HG02678 (cell line): ENCODE results near the gene TENM3.

Experiments used
- ATAC-seq: cut with Tn5 transposase; IDR thresholded peaks from one replicate; pipeline ENCODE4 v1.9.1; 2021; ENCODE audit warnings: mild to moderate bottlenecking, moderate library complexity; ENCODE audit not compliant: unreplicated experiment

TENM3 gene

GRCh38 chr4:182324282-182324681 lies 81.1 kb downstream of the TENM3 start:
- ATAC-seq: no peak

GRCh38 chr4:182325397-182325796 lies 82.2 kb downstream of the TENM3 start:
- ATAC-seq: no peak

DNA sequence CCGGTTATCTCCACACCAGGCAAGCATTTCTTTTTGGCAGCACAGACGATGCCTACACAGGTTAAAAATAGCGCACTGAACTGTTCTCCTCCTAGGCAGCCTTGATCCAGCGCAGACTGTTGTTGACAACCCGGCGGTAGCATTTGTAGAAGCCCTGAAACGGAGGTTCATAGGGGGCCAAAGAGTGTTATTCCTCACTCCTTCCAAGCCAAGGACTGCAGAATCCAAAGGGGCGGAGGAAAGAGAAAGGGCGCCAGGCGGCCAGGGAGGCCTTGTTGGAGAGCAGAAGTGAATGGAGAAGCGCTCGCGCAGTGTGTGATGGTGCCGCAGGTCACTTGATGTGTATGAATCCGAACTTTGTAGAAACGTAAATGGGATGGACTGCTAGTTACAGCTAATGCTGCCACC lies 82.7 kb downstream of the TENM3 start:
- no peak for ATAC-seq

DNA sequence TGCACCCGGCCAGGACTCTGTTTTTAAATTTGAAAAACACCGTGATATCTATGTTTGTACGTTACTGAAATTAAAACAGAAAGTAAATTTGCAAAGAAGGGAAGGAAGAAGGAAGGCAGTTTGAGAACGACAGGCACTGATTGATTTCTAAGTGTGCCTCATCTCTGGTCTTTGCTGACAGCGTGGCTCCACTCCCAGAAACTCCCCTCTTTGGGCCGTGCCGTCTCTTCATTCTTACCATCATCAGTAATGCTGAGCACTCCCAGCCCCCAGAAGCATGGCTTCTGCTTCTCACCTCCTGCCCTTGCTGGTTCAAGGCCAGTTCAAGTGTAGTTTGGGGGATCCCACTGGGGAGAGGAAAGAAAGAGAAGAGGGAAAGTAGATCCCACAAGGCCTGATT lies 85.3 kb downstream of the TENM3 start:
- ATAC-seq: no peak

GRCh38 chr4:182337366-182337765 lies 94.2 kb downstream of the TENM3 start:
- ATAC-seq: no peak

- ATAC-seq: no peak
Measured at GRCh38 chr4:182338063-182338462, 94.9 kb downstream of the TENM3 start.

DNA sequence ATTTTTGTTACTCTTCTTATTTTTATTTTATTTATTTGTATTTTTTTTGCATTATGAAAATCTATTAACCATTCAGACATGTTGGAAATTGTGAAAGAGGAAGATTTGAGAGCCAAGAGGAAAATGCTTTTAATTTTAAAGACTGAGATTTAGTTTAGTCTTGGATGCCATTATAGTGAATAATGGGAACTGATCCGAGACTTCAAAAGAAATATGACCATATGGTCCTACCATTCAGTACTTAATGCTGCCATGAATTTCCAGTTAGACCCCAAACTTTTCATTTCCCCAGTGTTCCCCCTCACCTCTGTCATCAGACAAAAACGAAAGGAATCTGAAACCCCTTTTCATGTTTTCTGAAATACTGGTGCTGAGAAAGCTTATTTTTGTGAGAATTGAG lies 95.5 kb downstream of the TENM3 start:
- ATAC-seq: no peak

DNA sequence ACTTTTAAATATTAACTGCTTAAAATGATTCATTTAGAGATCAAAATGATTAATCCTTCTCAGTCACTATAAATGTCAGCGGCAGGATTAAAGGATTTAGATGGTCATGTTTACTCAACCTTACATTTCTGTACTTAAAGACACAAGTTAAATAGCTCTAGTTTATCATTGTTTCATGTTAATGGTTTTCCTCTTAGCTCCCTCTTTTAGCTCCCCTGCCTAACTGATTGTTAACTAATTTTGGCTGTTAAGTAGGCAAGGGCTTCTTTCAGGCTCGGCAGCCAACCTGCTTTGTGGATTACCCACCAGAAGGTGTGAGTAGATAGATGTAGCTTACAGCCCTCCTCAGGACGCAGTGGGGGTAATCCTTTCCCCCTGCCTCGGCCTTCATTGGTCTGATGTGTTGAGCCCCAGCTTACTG lies 96.0 kb downstream of the TENM3 start:
- ATAC-seq: no peak

GRCh38 chr4:182343453-182343852 lies 100.3 kb downstream of the TENM3 start:
- ATAC-seq: no peak

GRCh38 chr4:182344968-182345367 lies 101.8 kb downstream of the TENM3 start:
- no peak for ATAC-seq

DNA sequence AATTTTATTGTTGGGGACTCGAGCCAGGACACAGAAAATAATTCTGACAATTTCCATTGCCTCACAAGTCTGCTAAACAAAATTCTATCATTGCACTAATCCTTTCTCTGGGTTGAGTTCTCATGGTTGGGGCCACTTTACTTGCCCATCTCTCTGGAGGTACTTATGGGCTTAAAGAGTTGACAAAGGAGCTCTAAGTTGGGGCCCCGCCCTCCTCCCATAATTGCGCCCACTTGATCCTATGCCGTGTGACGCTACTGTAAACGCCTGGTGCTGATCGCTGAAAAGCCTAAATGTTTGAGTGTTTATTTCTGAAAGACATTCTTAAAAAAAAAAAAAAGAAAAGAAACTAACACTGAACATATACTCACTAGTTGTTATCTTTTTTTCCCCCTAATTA lies 103.0 kb downstream of the TENM3 start:
- ATAC-seq: no peak

- no peak for ATAC-seq
Measured at GRCh38 chr4:182346675-182347375, 103.6 kb downstream of the TENM3 start.

DNA sequence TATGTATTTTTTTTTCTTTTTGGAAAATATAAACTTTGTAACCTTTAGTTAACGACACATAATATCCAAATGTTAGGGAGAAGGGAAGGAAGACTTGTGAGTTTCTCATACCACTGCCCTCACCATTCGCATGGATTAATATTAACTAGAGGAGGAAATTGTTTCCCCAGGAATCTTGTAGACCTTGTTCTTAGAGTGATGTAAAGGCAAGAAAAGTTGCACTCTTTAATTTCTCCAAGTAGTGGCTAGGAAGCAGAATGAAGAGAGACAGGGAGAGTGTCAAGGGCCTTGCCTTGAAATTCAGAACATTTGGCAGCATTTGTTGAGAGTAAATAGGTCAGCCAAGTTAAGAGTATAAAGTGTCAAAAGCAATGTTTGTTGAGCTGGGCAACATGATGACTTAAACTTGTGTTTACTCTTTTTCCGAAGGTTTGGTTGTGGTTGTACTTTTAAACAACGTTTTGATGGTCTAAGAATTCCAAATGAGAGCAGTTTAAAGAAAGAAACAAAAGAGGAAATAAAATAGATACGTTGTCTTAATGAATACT lies 105.7 kb downstream of the TENM3 start:
- ATAC-seq: no peak

GRCh38 chr4:182350041-182350440 lies 106.8 kb downstream of the TENM3 start:
- ATAC-seq: no peak

GRCh38 chr4:182351485-182351884 lies 108.3 kb downstream of the TENM3 start:
- ATAC-seq: no peak

GRCh38 chr4:182354106-182354505 lies 110.9 kb downstream of the TENM3 start:
- no peak for ATAC-seq

GRCh38 chr4:182354867-182355266 lies 111.7 kb downstream of the TENM3 start:
- ATAC-seq: no peak

DNA sequence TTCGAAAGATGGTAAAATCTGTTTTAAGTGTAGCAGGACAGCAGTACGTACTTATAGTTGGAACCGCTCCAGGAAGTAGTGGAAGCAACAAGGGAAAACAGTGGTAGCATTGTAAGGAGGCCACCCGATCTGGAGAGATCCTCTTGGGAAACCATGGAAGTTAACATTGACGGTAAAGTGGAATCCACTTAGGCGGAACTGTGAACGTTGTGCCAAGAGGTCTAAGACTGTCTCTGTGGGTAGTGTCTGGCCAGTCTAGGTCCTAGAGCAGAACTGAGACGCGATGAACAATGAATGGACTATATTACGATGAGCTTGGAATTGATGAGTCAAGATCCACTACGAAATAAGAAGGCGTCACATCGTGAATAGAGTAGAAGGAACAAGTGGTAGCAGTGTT lies 124.0 kb downstream of the TENM3 start:
- ATAC-seq: no peak

DNA sequence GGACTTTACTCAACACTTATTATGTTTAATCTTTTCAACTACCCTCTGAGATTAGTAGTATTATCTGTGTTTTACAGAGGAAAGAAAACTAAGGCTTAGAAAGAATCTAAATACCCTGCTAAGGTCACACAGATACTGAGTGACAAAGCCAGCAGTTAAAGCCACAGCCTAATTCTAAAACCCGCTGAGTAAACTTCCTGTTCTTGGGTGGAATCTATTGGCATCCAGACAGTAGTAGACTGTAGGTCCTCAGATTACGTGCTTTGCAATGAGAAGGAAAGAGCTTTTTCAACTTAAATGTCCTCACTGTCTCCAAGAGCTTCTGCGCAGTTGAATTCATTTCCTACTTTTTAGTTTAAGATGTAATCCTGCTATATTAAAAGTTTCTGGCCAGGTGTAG lies 126.0 kb downstream of the TENM3 start:
- no peak for ATAC-seq

- ATAC-seq: no peak
Measured at GRCh38 chr4:182370491-182370890, 127.3 kb downstream of the TENM3 start.

GRCh38 chr4:182380771-182381181 lies 137.6 kb downstream of the TENM3 start:
- no peak for ATAC-seq

DNA sequence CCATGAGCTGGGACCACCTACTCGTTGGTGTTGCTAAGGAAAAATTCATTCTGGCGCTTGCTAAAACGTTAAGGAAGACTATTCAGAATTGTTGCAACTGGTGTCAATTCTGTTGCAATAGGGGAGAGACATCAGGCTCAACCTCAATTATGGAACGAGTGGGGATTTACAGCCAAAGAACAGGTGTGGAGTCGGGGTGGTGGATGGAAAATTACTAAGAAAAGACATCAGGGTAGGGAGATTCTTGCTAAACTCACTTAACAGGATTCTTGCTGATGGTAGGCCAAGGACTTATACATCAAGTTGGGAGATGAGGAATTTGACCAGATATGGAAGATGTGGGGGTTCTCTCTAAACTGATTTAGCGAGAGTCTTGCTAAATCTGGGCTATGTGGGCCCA lies 139.7 kb downstream of the TENM3 start:
- no peak for ATAC-seq

GRCh38 chr4:182384631-182385091 lies 141.5 kb downstream of the TENM3 start:
- no peak for ATAC-seq
